Esophagus (tissue), 2 donors: Measurements from ENCODE around the gene CAMK1D. TPM values are rescaled to one million over a fixed set of nuclear protein-coding genes. Genes with fewer than 3 reads are reported as not detected.

ENCODE experiments used
- H3K27ac ChIP-seq, 2 donors: one replicate each; pipeline ENCODE4 v1.5.1; 2013; ENCODE audit warnings: low read depth in 2 of 2, mild to moderate bottlenecking in 2 of 2, inconsistent platforms in 1 of 2, low read length in 1 of 2, moderate library complexity in 1 of 2
- H3K27me3 ChIP-seq, 2 donors: one replicate each; pipeline ENCODE4 v1.6.1; 2013; ENCODE audit warnings: low read length in 2 of 2, control low read depth in 1 of 2, mild to moderate bottlenecking in 1 of 2; ENCODE audit not compliant: insufficient read depth in 2 of 2, control insufficient read depth in 1 of 2
- H3K36me3 ChIP-seq, 2 donors: one replicate each; pipeline ENCODE4 v1.6.1; 2013; ENCODE audit warnings: low read length in 1 of 2; ENCODE audit not compliant: control insufficient read depth in 2 of 2, insufficient read depth in 2 of 2
- H3K4me1 ChIP-seq, 2 donors: one replicate each; pipeline ENCODE4 v1.6.1; 2013; ENCODE audit warnings: low read length in 1 of 2; ENCODE audit not compliant: control insufficient read depth in 2 of 2, insufficient read depth in 2 of 2
- H3K4me3 ChIP-seq, 2 donors: one replicate each; pipeline ENCODE4 v1.5.1; 2013; ENCODE audit warnings: low read length in 2 of 2, mild to moderate bottlenecking in 2 of 2, low read depth in 1 of 2, moderate library complexity in 1 of 2
- H3K9me3 ChIP-seq, 2 donors: one replicate each; pipeline ENCODE4 v1.6.1; 2013; ENCODE audit warnings: mild to moderate bottlenecking in 2 of 2, low read depth in 1 of 2, low read length in 1 of 2, moderate library complexity in 1 of 2; ENCODE audit not compliant: control insufficient read depth in 2 of 2, insufficient read depth in 1 of 2
- WGBS, 2 donors: extraction: QIAGEN DNeasy Blood & Tissue Kit; methylation state at CpG; one replicate each; pipeline ENCODE4 v1.1.7; 2013; 5-methylcytosine and 5-hydroxymethylcytosine counted together
- polyA plus RNA-seq, 2 donors: library from polyadenylated mRNA; stranded (reverse); fragments of 200-250 nt; gene quantifications; one replicate each; pipeline ENCODE4 v1.2.3, GENCODE V29; 2013
- donor health status: healthy with polysubstance abuse.
- donor health status: Bipolar disorder and iron deficiency.

CAMK1D gene
- polyA plus RNA-seq, 2 donors: 5.4 to 5.6 TPM

- no peak overlapping the region for H3K27ac ChIP-seq
- H3K4me3 ChIP-seq: no peak overlapping the region
- H3K9me3 ChIP-seq: no peaks in the 10 kb centered on the region
- 64 to 66% methylated on average over 13 of the region's 13 CpGs for WGBS, 2 donors
- H3K27me3 ChIP-seq: no peaks in the 10 kb centered on the region
- H3K36me3 ChIP-seq: peaks cover 0 to 2% of the 10 kb centered on the region in 2 donors
- peaks cover 6 to 7% of the 10 kb centered on the region in 2 donors for H3K4me1 ChIP-seq
Observed at GRCh38 chr10:12416344-12417050, 67.2 kb downstream of the CAMK1D start.

DNA sequence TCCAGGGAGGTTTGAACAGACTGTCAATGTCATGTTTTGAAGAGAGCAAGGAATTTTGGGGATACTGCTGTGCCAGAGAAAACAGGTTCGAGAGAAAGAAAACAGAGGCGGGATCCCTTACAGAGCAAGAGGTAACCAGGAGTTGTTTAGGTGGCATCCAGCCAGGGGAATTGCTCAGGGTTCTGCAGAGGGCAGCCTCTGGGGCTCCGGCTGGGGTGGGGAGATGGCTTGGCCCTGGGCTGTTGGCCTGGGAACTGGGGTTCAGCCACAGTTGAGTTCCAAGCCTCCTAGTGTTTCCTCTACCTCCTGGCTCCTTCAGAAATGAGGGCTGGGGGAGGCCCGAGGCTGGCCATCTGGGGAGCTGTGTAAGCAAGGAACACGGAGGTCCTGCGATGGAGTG is 68.0 kb downstream of the CAMK1D start:
- no peak overlapping the region for H3K27ac ChIP-seq
- 71 to 74% methylated on average over 6 of the region's 6 CpGs for WGBS, 2 donors
- no peaks in the 10 kb centered on the region for H3K9me3 ChIP-seq
- peaks cover 6 to 11% of the 10 kb centered on the region in 2 donors for H3K4me1 ChIP-seq
- no peak overlapping the region for H3K4me3 ChIP-seq
- H3K27me3 ChIP-seq: no peaks in the 10 kb centered on the region
- H3K36me3 ChIP-seq: no peaks in the 10 kb centered on the region

DNA sequence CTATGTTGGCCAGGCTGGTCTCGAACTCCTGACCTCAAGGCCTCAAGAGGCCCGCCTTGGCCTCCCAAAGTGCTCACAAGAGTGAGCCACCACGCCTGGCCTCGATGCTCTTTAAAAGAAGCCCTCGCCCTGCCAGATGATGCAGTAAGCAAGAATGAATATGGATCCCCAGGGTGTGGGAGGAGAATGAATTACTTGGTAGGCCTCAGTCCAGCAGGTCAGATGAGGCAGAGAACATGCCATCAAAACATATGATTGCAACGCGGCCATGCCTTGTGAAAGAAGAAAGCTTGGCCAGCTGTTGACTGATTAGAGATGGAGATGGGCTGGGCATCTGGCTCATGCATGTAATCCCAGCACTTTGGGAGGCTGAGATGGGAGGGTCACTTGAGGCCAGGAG is 68.7 kb downstream of the CAMK1D start:
- no peaks in the 10 kb centered on the region for H3K36me3 ChIP-seq
- H3K9me3 ChIP-seq: no peaks in the 10 kb centered on the region
- H3K4me1 ChIP-seq: peaks cover 6 to 11% of the 10 kb centered on the region in 2 donors
- WGBS, 2 donors: 75 to 79% methylated on average over 7 of the region's 7 CpGs
- H3K27me3 ChIP-seq: no peaks in the 10 kb centered on the region
- H3K27ac ChIP-seq: no peak overlapping the region
- H3K4me3 ChIP-seq: no peak overlapping the region

DNA sequence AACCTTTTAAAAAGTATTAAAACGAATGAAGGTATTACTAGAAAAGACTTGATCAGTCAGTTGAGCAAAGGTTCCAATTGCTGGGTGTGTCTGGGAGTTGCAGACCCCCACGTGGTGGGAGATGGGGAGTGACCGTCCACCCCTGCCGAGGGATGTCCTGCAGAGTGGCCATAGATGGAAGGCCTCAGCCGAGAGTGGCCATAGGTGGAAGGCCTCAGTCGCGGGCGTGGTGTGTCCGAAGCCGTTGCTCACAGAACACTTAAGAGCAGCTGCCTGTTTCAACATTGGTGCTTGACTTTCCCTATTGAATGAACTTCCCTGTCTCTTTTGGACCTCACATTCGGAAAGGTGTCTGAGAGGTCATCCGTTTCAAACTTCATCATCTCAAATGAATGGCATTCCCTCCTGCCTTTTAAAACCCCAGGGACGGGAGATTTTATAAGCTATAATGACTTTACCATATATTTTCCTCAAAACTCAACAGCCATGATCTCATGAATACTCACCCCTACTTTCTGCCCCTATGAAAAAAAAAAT is 69.4 kb downstream of the CAMK1D start:
- Histone ChIP-seq H3K27ac (peak overlapping the region in 1 of 2 donors; percentile 24), H3K4me1 (peaks cover 6 to 11% of the 10 kb centered on the region in 2 donors), H3K4me3 (no peak overlapping the region)

GRCh38 chr10:12419262-12419847 is 70.0 kb downstream of the CAMK1D start:
- 24 to 45% methylated on average over 9 of the region's 9 CpGs for WGBS, 2 donors
- no peak overlapping the region for H3K4me3 ChIP-seq
- no peaks in the 10 kb centered on the region for H3K36me3 ChIP-seq
- H3K4me1 ChIP-seq: peaks cover 6 to 11% of the 10 kb centered on the region in 2 donors
- no peaks in the 10 kb centered on the region for H3K27me3 ChIP-seq
- H3K9me3 ChIP-seq: no peaks in the 10 kb centered on the region
- peak overlapping the region in 1 of 2 donors; percentile 11 for H3K27ac ChIP-seq

More for the DNA sequence above, 69.4 kb downstream of the CAMK1D start:
- Histone ChIP-seq H3K9me3 (no peaks in the 10 kb centered on the region), H3K36me3 (no peaks in the 10 kb centered on the region), H3K27me3 (no peaks in the 10 kb centered on the region)
- WGBS, 2 donors: 84 to 85% methylated on average over 13 of the region's 13 CpGs

DNA sequence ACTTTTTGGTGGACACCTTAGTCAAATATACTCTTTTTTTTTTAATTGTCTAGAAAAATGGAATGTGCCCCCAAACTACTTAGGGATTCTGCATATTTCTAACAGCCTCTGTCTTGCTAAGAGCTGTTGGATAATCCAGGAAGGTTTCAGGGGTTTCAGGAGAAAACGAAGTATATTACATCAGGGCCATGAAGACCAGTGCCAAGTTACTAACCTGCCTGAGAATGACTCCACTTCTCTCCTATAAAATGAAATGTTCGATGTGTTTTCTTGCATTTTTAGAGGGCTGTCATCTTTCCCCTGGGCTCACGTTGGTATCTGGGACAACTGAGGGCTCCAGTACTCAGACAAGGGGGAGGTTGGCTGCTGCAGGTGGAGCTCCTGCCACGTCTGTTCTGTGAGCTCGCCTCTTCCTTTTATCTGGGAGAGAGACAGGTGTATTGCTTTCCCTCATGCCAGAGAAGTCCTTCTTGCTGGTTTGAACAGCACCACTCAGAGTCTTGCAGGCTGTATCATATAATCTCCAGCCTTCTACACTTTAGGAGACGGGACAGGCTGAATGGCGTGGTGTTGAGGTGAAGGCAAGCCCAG is 71.3 kb downstream of the CAMK1D start:
- Histone ChIP-seq H3K36me3 (no peaks in the 10 kb centered on the region), H3K27me3 (no peaks in the 10 kb centered on the region), H3K9me3 (no peaks in the 10 kb centered on the region), H3K4me3 (no peak overlapping the region), H3K4me1 (peaks cover 12 to 13% of the 10 kb centered on the region in 2 donors), H3K27ac (no peak overlapping the region)
- 84 to 92% methylated on average over 7 of the region's 7 CpGs for WGBS, 2 donors

DNA sequence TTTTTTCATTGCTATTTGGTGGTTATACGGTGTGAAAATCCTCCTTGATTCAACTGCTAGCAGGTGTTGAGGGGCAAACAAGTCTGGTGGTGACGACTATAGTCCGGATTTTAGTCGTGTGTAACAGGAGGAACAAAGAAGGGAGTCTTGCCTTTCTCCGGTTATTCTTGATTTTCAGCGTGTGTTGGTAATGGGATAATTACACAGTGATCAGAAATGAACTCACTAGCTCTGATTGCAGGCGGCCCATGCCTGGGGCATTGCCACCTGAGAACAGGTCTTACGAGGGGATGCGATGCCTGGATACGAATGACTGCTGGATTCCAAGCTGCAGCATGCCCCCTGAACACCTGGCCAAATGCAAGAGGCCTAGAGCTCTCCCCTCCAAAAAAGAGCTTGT is 72.8 kb downstream of the CAMK1D start:
- no peak overlapping the region for H3K4me3 ChIP-seq
- H3K27me3 ChIP-seq: no peaks in the 10 kb centered on the region
- no peak overlapping the region for H3K27ac ChIP-seq
- no peaks in the 10 kb centered on the region for H3K36me3 ChIP-seq
- H3K4me1 ChIP-seq: peaks cover 8% of the 10 kb centered on the region in 2 donors
- WGBS, 2 donors: 55 to 65% methylated on average over 10 of the region's 10 CpGs
- H3K9me3 ChIP-seq: no peaks in the 10 kb centered on the region

DNA sequence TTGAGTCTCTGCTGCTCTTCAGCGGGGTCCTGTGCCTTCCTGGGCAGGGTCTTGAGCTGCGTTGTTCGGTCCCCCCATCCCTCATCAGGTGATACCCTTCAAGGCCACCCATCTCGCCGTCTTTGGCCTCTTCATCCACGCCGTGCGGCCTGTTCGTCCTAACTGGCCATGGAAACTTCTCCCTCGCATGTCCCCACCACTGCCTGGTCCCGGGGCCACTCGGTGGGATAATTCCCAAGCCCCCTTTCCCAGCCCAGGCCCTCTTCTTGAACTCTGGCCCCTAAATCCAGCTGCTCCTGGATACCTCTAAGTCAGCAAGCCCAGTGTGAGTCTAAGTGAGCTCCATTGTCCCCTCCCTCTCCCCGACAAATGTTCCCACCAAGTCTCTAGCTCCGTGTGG is 74.5 kb downstream of the CAMK1D start:
- no peaks in the 10 kb centered on the region for H3K36me3 ChIP-seq
- peaks cover 6% of the 10 kb centered on the region in 2 donors for H3K4me1 ChIP-seq
- H3K4me3 ChIP-seq: no peak overlapping the region
- WGBS, 2 donors: 95% methylated on average over 14 of the region's 14 CpGs
- H3K27me3 ChIP-seq: no peaks in the 10 kb centered on the region
- no peaks in the 10 kb centered on the region for H3K9me3 ChIP-seq
- no peak overlapping the region for H3K27ac ChIP-seq

GRCh38 chr10:12427276-12427675 is 77.9 kb downstream of the CAMK1D start:
- H3K36me3 ChIP-seq: no peaks in the 10 kb centered on the region
- WGBS, 2 donors: 94 to 98% methylated on average over 8 of the region's 8 CpGs
- H3K4me3 ChIP-seq: no peak overlapping the region
- H3K9me3 ChIP-seq: no peaks in the 10 kb centered on the region
- H3K27me3 ChIP-seq: no peaks in the 10 kb centered on the region
- H3K4me1 ChIP-seq: peaks cover 6% of the 10 kb centered on the region in 2 donors
- no peak overlapping the region for H3K27ac ChIP-seq
